ENCODE results near the gene TYMP. TPM values are rescaled to one million over a fixed set of nuclear protein-coding genes. Genes with fewer than 3 reads are reported as not detected.

Gene TYMP
- total RNA-seq, 4 donors from 2014 or later = 27.4 to 79.2 (median 35.9) TPM

DNA sequence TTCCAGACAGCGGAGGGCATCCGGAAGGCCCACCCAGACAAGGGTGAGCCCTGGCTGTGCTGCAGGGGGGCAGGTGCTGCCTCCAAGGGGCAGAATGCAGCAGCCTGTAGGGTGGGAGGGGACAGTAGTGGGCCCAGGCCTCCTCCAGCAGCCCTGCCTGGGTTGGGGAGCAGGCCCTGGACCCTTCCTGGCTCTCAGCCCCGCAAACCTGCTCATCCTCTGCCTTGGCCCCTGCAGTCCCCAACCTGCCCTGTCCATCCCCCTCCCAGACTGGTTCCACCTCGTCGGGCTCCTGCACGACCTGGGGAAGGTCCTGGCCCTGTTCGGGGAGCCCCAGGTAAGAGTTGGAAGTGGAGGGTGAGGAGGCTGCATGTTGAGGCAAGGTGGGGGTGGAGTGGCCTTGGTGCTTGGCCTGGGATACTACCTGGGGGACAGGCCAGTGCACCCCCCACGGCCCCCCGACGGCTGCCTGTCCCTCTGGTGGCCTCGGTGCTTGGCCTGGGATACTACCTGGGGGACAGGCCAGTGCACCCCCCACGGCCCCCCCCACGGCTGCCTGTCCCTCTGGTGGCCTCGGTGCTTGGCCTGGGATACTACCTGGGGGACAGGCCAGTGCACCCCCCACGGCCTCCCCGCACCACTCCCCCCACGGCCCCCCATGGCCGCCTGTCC is 41.7 kb downstream of the TYMP start:
- no peak for DNase-seq (ENCODE audit: extremely low spot score)
- Histone ChIP-seq H3K4me1 (no peaks in the 10 kb centered on the region), H3K27me3 (peaks cover 0 to 66% (median 17%) of the 10 kb centered on the region in 4 donors), H3K27ac (replicated peaks in 1 of 4) (no peak overlapping the region), H3K9me3 (no peaks in the 10 kb centered on the region), H3K36me3 (no peaks in the 10 kb centered on the region), H3K4me3 (no peak overlapping the region)
- intact Hi-C loops (cut with DNase I) = no loop called here
- 76% methylated on average over 8 of the region's 18 CpGs for WGBS
- no peak for TF ChIP-seq POLR2A (IDR thresholded peaks at IDR 0.05; ENCODE audit: low read depth)
- TF ChIP-seq EP300 (IDR thresholded peaks at IDR 0.05) = no peak
- no peak for TF ChIP-seq POLR2AphosphoS5 (IDR thresholded peaks at IDR 0.05)

DNA sequence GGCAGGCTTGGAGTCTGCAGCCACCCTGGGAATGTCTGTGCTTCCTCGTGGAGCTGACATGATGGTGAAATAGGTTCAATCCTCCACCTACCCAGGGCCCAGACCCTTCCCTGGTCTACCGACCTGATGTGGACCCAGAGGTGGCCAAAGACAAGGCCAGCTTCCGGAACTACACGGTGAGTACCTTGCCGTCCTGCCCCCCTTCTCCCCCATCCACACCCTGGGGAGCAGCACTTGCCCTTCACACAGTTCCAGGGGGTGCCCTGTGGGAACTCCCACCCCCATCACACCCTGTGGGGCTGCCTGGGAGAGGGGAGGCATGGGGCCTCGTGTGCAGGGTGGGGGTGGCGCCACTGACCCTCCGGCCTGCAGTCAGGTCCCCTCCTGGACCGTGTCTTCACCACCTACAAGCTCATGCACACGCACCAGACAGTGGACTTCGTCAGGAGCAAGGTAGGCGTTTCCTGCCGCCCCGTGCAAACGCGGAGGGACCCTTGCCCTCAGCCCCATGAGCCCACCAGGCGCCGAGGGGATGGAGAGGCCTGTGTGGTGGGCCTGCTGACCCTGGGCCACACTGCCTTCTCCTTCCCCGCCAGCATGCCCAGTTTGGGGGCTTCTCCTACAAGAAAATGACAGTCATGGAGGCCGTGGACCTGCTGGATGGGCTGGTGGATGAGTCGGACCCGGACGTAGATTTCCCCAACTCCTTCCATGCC is 42.4 kb downstream of the TYMP start:
- 91% methylated on average over 12 of the region's 23 CpGs for WGBS
- TF ChIP-seq, protein P1, sequence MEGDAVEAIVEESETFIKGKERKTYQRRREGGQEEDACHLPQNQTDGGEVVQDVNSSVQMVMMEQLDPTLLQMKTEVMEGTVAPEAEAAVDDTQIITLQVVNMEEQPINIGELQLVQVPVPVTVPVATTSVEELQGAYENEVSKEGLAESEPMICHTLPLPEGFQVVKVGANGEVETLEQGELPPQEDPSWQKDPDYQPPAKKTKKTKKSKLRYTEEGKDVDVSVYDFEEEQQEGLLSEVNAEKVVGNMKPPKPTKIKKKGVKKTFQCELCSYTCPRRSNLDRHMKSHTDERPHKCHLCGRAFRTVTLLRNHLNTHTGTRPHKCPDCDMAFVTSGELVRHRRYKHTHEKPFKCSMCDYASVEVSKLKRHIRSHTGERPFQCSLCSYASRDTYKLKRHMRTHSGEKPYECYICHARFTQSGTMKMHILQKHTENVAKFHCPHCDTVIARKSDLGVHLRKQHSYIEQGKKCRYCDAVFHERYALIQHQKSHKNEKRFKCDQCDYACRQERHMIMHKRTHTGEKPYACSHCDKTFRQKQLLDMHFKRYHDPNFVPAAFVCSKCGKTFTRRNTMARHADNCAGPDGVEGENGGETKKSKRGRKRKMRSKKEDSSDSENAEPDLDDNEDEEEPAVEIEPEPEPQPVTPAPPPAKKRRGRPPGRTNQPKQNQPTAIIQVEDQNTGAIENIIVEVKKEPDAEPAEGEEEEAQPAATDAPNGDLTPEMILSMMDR (IDR thresholded peaks at IDR 0.05) = no peak
- TF ChIP-seq EP300 (IDR thresholded peaks at IDR 0.05) = no peak
- TF ChIP-seq POLR2AphosphoS5 (IDR thresholded peaks at IDR 0.05) = no peak
- TF ChIP-seq POLR2A (IDR thresholded peaks at IDR 0.05; ENCODE audit: low read depth) = no peak
- H3K36me3 ChIP-seq = no peaks in the 10 kb centered on the region
- DNase-seq (ENCODE audit: extremely low spot score) = no peak
- H3K27ac ChIP-seq (replicated peaks in 1 of 4) = no peak overlapping the region
- intact Hi-C loops (cut with DNase I) = no loop called here
- H3K27me3 ChIP-seq = peaks cover 4 to 73% (median 24%) of the 10 kb centered on the region in 4 donors
- no peaks in the 10 kb centered on the region for H3K9me3 ChIP-seq
- H3K4me1 ChIP-seq = peaks cover 0 to under 1% (median under 1%) of the 10 kb centered on the region in 4 donors
- H3K4me3 ChIP-seq = no peak overlapping the region

DNA sequence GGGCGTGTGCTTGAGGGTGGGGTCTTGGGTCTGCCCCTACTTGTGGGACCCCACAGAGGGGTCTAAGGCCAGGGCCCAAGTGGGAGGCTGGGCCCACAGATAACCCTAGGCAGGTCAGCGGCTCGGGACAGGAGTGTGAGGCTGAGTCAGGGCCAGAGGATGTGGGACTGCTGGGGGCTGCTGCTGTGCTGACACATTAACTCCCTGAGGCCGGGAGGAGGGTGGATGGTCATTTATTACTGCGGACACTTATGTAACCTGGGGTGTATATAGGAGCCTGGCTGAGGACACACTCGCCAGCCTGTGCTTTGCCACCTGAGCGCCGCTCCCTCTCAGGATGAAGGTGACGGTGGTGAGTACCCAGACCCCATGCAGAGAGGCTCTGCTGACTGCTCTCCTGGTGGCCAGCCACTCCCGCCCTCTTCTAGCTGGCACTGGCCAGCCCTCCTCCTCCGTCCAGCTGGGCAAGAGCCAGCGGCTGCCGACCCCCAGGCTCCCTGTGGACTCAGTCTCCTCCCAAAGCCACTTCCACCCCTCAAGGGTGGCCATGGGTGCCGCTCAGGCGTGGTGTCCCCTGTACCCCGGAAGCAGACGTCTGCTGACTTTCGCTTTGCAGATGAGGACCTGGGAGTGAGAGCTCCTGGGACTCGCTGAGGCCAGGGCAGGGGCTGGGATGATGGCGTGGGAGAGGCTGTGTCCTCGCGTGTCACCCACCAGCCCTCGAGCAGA is 43.1 kb downstream of the TYMP start, which contains the start of gene MIOX:
Gene MIOX (plus strand): TSS at position 299 of the 729 bp plus-strand sequence. CDS start 39 bp downstream, at position 338.
- H3K4me3 ChIP-seq = no peak within 1 kb of the TSS
- no peak within 1 kb of the TSS for H3K27ac ChIP-seq (replicated peaks in 1 of 4)
- no peaks in the 10 kb centered on the region for H3K36me3 ChIP-seq
- H3K27me3 ChIP-seq = peaks cover 4 to 80% (median 31%) of the 10 kb centered on the region in 4 donors
- no peaks in the 10 kb centered on the region for H3K9me3 ChIP-seq
- WGBS = 48% methylated on average over 10 of the region's 23 CpGs
- no peak for DNase-seq (ENCODE audit: extremely low spot score)
- peaks cover 3 to 8% (median 7%) of the 10 kb centered on the region in 4 donors for H3K4me1 ChIP-seq
- intact Hi-C loops (cut with DNase I) = no loop called here
- TF ChIP-seq EP300 (IDR thresholded peaks at IDR 0.05) (no peak), POLR2A (IDR thresholded peaks at IDR 0.05; ENCODE audit: low read depth) (no peak), POLR2AphosphoS5 (IDR thresholded peaks at IDR 0.05) (no peak)
- TF ChIP-seq, protein P1 (IDR thresholded peaks at IDR 0.05) = no peak

DNA sequence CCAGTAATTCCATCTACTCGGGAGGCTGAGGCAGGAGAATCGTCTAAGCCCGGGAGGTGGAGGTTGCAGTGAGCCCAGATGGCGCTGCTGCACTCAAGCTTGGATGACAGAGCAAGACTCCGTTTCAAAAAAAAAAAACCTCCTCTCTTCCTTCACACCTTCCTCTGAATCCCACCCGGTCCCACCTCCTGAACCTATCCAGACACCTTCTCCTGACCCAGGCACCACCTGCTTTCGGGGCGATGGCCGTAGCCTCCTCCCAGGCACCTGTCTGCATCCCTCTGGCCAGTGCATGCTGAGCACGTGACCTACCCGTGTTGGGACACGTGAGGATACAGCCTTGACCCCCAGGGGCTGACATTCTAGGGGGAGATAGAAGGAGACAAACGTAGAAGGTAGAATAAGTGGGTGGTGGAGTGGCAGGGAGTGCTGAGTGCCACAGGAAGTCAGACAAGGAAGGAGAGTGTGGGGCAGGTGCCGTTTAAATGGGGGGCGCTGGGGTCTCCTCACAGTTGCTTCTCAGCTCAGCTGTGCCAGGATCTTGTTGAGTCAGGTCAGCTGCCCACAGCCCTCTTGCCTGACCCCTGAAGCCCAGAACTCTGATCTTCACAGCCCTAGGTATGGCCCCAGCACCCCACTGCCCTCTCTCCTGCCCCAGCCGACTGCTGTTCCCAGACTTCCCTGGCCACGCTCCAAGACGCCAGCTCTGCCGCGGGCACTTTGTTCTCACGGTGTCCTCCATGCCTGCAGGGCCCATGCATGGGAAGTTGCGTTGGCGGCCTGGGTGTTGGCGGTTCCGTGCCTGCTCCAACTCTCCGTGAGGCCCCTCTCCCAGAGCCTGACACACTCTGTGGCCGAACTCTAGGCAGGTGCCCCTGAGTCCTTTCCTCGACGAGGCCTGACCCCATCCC is 44.3 kb downstream of the TYMP start:
- 71% methylated on average over 28 of the region's 29 CpGs for WGBS
- no peak for DNase-seq (ENCODE audit: extremely low spot score)
- TF ChIP-seq POLR2A (IDR thresholded peaks at IDR 0.05; ENCODE audit: low read depth) (no peak), POLR2AphosphoS5 (IDR thresholded peaks at IDR 0.05) (no peak), EP300 (IDR thresholded peaks at IDR 0.05) (no peak)

More for the DNA sequence above, 44.3 kb downstream of the TYMP start:
- no peaks in the 10 kb centered on the region for H3K9me3 ChIP-seq
- peaks cover 10 to 93% (median 43%) of the 10 kb centered on the region in 4 donors for H3K27me3 ChIP-seq
- H3K27ac ChIP-seq (replicated peaks in 1 of 4) = no peak overlapping the region
- no peaks in the 10 kb centered on the region for H3K36me3 ChIP-seq
- intact Hi-C loops (cut with DNase I) = no loop called here
- H3K4me1 ChIP-seq = peaks cover 3 to 19% (median 16%) of the 10 kb centered on the region in 4 donors
- no peak overlapping the region for H3K4me3 ChIP-seq
